ENCODE measurements around the gene TOR3A. TPM values are rescaled to one million over a fixed set of nuclear protein-coding genes. Genes with fewer than 3 reads are reported as not detected.
"Not testable (repeated sequence)": the region's sequence is repeated elsewhere in the genome, so short reads cannot be mapped to it uniquely, and the experiment has no call there.

The TOR3A gene
- polyA plus RNA-seq, 3 donors, result 50.0 to 67.8 (median 60.9) TPM

DNA sequence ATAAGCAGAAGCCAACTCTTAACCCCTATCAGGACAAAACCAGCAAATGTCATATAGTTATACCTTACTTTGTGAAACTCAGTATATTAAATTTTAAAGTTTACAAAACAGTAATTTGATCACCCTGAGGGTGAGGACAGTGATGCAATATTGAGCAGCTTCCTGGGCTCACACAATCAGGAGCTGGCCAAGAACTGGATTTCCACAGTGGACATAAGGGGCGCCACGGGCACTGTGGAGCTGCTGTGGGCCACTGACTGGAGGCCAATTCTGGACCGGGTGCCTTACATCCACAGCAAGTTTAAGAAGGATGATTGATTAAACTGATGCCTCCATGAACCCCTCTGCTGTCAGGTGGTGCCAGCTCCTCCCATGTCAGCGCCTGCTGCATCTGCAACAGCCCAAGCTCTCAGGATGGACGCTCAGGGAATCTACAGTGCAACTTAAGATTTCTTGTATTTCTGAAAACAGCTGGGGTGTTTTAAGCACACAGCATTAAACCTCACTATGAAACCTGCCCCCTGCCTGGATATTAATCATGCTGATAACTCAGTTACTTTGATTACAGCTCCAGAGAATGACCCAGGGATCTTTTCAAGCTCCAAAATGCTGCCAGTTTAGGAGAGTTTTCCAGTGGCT, 55.9 kb downstream of the TOR3A start:
- H3K27ac Mint-ChIP-seq, result peak overlapping the region in 1 of 7 donors; percentile 4
- no peak overlapping the region for H3K4me3 Mint-ChIP-seq
- no peak for TF ChIP-seq CTCF (IDR thresholded peaks at IDR 0.05)
- Histone ChIP-seq H2AFZ (ENCODE audit: insufficient read depth, low read depth, low read length, poor library complexity, severe bottlenecking) (no peak overlapping the region), H3K4me2 (replicated peaks; ENCODE audit: extremely low read depth, low read length, poor library complexity, severe bottlenecking) (no peak overlapping the region), H3K79me2 (ENCODE audit: insufficient read depth, low read length) (no peaks in the 10 kb centered on the region), H3K9me3 (replicated peaks in 1 of 2; ENCODE audit: control insufficient read depth in 1 of 2, insufficient read depth in 1 of 2, low read length in 2 of 2) (no peaks in the 10 kb centered on the region), H3K36me3 (replicated peaks in 1 of 2; ENCODE audit: control insufficient read depth in 1 of 2, insufficient read depth in 2 of 2, low read length in 2 of 2) (no peaks in the 10 kb centered on the region), H3K4me3 (replicated peaks in 1 of 3; ENCODE audit: low read depth in 2 of 3, low read length in 3 of 3) (no peak overlapping the region), H3K4me1 (ENCODE audit: control insufficient read depth in 1 of 2, insufficient read depth in 2 of 2, low read length in 2 of 2) (peaks cover 17 to 21% of the 10 kb centered on the region in 2 donors), H3K27me3 (ENCODE audit: control insufficient read depth in 2 of 2, insufficient read depth in 2 of 2, low read length in 2 of 2) (no peaks in the 10 kb centered on the region), H3K9ac (ENCODE audit: insufficient read depth, low read length, poor library complexity, severe bottlenecking) (no peak overlapping the region), H4K20me1 (ENCODE audit: insufficient read depth, low read length) (no peaks in the 10 kb centered on the region), H3K27ac (ENCODE audit: low read depth in 1 of 2, low read length in 2 of 2) (no peak overlapping the region)
- peaks cover 0 to 3% (median 0%) of the 10 kb centered on the region in 7 donors for H3K9me3 Mint-ChIP-seq
- WGBS (ENCODE audit: insufficient coverage), result 86% methylated on average over 3 of the region's 5 CpGs
- no peak for DNase-seq
- peaks cover 6 to 12% of the 10 kb centered on the region in 2 donors for H3K36me3 Mint-ChIP-seq
- peaks cover 0 to 1% (median 0%) of the 10 kb centered on the region in 3 donors for H3K27me3 Mint-ChIP-seq (ENCODE audit: low read depth in 3 of 3)
- intact Hi-C loops (cut with micrococcal nuclease), result no loop called here
- peaks cover 20% of the 10 kb centered on the region for H3K4me1 Mint-ChIP-seq

- H3K27me3 Mint-ChIP-seq (ENCODE audit: low read depth in 3 of 3); H3K9me3 ChIP-seq (replicated peaks in 1 of 2; ENCODE audit: control insufficient read depth in 1 of 2, insufficient read depth in 1 of 2, low read length in 2 of 2); H3K9ac ChIP-seq (ENCODE audit: insufficient read depth, low read length, poor library complexity, severe bottlenecking); H3K27ac ChIP-seq (ENCODE audit: low read depth in 1 of 2, low read length in 2 of 2); H3K36me3 ChIP-seq (replicated peaks in 1 of 2; ENCODE audit: control insufficient read depth in 1 of 2, insufficient read depth in 2 of 2, low read length in 2 of 2); H3K79me2 ChIP-seq (ENCODE audit: insufficient read depth, low read length); H3K4me2 ChIP-seq (replicated peaks; ENCODE audit: extremely low read depth, low read length, poor library complexity, severe bottlenecking); H3K4me3 Mint-ChIP-seq; H2AFZ ChIP-seq (ENCODE audit: insufficient read depth, low read depth, low read length, poor library complexity, severe bottlenecking); H4K20me1 ChIP-seq (ENCODE audit: insufficient read depth, low read length); H3K9me3 Mint-ChIP-seq; H3K4me3 ChIP-seq (replicated peaks in 1 of 3; ENCODE audit: low read depth in 2 of 3, low read length in 3 of 3); H3K27ac Mint-ChIP-seq; DNase-seq; intact Hi-C loops (cut with micrococcal nuclease); H3K27me3 ChIP-seq (ENCODE audit: control insufficient read depth in 2 of 2, insufficient read depth in 2 of 2, low read length in 2 of 2): not testable (repeated sequence)
- Mint-ChIP-seq H3K4me1 (peaks cover 24% of the 10 kb centered on the region), H3K36me3 (peaks cover 6 to 12% of the 10 kb centered on the region in 2 donors)
- WGBS (ENCODE audit: insufficient coverage), result 94% methylated on average over 15 of the region's 21 CpGs
- peaks cover 20 to 25% of the 10 kb centered on the region in 2 donors for H3K4me1 ChIP-seq (ENCODE audit: control insufficient read depth in 1 of 2, insufficient read depth in 2 of 2, low read length in 2 of 2)
These were observed 56.9 kb downstream of the TOR3A start for GRCh38 chr1:179138755-179139154.

All from CD14-positive monocyte (primary cell).